Measurements from ENCODE around the gene CYGB. TPM values are rescaled to one million over a fixed set of nuclear protein-coding genes. Genes with fewer than 3 reads are reported as not detected.

CYGB gene
- total and polyA plus RNA-seq, 4 donors = 0.83 to 7.8 (median 1.4) TPM

DNA sequence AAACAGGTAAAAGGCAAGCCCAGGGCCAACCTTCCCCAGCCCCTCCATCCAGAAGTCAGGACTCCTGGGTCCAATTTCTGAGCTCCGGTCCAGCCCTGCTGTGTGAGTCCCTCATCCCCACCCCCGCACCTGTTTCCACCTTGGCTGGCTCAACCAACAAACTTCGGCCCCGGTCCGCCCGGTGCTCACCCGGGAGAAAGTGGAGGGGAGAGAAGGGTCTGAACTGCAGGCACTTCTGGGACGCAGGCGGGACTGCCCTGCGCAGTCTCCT is 36.8 kb downstream of the CYGB start (continued):
- TF ChIP-seq, protein P1, sequence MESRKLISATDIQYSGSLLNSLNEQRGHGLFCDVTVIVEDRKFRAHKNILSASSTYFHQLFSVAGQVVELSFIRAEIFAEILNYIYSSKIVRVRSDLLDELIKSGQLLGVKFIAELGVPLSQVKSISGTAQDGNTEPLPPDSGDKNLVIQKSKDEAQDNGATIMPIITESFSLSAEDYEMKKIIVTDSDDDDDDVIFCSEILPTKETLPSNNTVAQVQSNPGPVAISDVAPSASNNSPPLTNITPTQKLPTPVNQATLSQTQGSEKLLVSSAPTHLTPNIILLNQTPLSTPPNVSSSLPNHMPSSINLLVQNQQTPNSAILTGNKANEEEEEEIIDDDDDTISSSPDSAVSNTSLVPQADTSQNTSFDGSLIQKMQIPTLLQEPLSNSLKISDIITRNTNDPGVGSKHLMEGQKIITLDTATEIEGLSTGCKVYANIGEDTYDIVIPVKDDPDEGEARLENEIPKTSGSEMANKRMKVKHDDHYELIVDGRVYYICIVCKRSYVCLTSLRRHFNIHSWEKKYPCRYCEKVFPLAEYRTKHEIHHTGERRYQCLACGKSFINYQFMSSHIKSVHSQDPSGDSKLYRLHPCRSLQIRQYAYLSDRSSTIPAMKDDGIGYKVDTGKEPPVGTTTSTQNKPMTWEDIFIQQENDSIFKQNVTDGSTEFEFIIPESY (IDR thresholded peaks at IDR 0.05) = no peak

DNA sequence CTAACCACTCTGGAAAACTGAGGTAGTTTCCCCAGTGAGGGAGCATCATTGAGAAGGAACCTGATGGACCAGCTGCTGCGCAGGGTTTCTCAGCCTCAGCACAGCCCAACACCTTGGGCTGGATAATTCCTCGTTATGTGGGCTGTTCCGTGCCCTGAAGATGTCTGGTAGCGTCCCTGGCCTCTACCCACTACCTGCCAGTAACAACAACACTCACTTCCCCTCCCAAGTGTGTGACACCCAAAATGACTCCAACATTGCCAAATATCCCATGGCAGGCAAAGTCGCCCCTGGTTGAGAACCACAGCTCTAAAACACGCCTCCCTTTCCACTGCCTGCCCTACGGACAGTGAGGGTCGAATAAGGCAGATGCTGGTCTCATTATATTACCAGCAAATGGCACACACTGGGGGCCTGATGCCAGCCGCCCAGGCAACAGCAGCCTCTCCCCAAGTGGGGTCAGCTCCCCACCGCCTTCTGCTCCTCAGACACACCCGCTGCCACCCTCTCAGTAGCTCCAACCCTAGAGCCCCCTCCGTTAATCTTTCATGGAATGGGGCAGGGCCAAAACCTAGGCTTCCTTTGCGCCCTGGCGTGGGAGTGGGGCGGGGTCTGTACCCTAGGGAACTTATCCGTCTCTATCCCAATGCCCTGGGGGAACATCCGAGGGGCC is 37.3 kb downstream of the CYGB start:
- H3K9me3 ChIP-seq (ENCODE audit: control insufficient read depth in 4 of 4, low read length in 3 of 4) = no peaks in the 10 kb centered on the region
- H3K27me3 ChIP-seq (ENCODE audit: control insufficient read depth in 4 of 4, insufficient read depth in 4 of 4, low read length in 3 of 4) = no peaks in the 10 kb centered on the region
- no peak for DNase-seq (ENCODE audit: low spot score)
- H3K27ac ChIP-seq (ENCODE audit: low read depth in 1 of 2, low read length in 2 of 2) = peak overlapping the region; percentile 64 to 86
- H3K4me3 ChIP-seq (ENCODE audit: low read depth in 1 of 3, low read length in 3 of 3) = peak overlapping the region; percentile 53 to 84 (median 65)
- TF ChIP-seq YY1 (IDR thresholded peaks at IDR 0.05) (no peak), EGR1 (IDR thresholded peaks at IDR 0.05; ENCODE audit: low read depth in 2 of 2) (no peak), SP1 (IDR thresholded peaks at IDR 0.05) (no peak), HNF4G (IDR thresholded peaks at IDR 0.05) (no peak), JUND (IDR thresholded peaks at IDR 0.05) (no peak), RAD21 (IDR thresholded peaks at IDR 0.05) (no peak), REST (IDR thresholded peaks at IDR 0.05) (no peak), HNF4A (conservative IDR thresholded peaks at IDR 0.05) (no peak), FOXA2 (IDR thresholded peaks at IDR 0.05) (no peak), CTCF (IDR thresholded peaks at IDR 0.05; ENCODE audit: low read depth, low read length, missing input control) (no peak), GABPA (IDR thresholded peaks at IDR 0.05 in 1 of 2, conservative IDR thresholded peaks at IDR 0.05 in 1 of 2) (no peak), FOXA1 (IDR thresholded peaks at IDR 0.05) (no peak), RXRA (IDR thresholded peaks at IDR 0.05) (no peak), NR2F2 (IDR thresholded peaks at IDR 0.05) (no peak), ATF3 (IDR thresholded peaks at IDR 0.05) (no peak), TAF1 (conservative IDR thresholded peaks at IDR 0.05) (no peak)
- TF ChIP-seq, protein P2, sequence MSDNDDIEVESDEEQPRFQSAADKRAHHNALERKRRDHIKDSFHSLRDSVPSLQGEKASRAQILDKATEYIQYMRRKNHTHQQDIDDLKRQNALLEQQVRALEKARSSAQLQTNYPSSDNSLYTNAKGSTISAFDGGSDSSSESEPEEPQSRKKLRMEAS (IDR thresholded peaks at IDR 0.05) = no peak
- TF ChIP-seq, protein P1 (IDR thresholded peaks at IDR 0.05) = no peak
- peaks cover 10 to 44% (median 24%) of the 10 kb centered on the region in 4 donors for H3K4me1 ChIP-seq (ENCODE audit: control insufficient read depth in 4 of 4, insufficient read depth in 4 of 4, low read length in 3 of 4)
- 73% methylated on average over 17 of the region's 17 CpGs for WGBS
- H3K36me3 ChIP-seq (ENCODE audit: control insufficient read depth in 4 of 4, insufficient read depth in 3 of 4, low read depth in 1 of 4, low read length in 3 of 4) = no peaks in the 10 kb centered on the region
- H3K9ac ChIP-seq (ENCODE audit: low read depth in 1 of 2, low read length in 2 of 2) = peak overlapping the region in 1 of 2 donors; percentile 32
